DMS 273 (cell line): ENCODE data around the gene PXDC1.
"Not testable (repeated sequence)": the region's sequence is repeated elsewhere in the genome, so short reads cannot be mapped to it uniquely, and the experiment has no call there.

Experiments used
- DNase-seq: peaks from one replicate; lab custom pipeline; 2025; ENCODE audit not compliant: unreplicated experiment; lab: John Stamatoyannopoulos, UW

The PXDC1 gene

DNA sequence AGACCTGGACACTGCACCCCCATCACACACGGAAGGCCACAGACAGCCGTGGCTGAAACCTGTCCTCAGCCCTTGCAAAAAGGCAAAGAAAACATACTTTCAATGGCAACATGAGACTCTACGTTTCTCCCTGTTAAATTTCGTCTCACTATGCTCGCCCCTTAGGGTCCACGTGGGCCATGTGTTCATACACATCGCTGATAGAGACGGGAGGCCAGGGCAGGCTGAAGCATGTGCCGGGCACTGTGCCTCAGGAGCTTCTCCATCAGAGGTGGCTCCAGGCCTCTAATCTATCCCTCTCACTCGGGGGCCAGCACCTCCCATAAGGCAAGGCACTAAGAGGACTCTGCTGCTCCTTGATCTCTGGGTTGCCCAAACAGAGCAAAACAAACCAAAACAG is 17.5 kb downstream of the PXDC1 start:
- DNase-seq: no peak

DNA sequence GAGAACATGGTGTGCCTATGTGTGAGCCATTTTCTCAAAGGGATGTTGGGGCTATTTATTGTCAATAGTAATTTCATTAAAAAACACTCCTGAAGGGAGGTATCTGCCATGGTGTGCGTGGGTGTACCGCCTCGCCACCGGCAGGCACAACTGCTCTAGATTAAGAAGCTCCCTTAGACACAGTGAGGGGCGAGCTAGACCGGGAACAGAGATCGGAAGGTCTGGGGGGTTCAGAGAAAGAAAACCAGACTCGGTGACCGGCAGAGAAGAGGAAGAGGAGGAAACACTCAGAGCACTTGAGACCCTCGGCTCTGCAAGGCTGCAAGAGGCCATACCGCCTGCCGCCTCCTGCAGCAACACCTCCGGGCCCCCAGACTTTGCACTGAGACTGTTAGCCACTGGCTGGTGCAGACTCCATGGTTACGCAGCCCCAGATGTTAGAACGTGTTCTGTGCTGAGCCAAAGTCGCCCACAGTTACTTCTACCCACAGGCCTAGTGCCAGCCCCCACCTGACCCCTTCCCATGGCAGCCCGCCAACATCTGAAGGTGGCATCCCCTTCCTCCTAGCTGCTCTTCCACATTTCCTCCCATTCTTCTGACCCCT is 18.1 kb downstream of the PXDC1 start:
- no peak for DNase-seq

DNA sequence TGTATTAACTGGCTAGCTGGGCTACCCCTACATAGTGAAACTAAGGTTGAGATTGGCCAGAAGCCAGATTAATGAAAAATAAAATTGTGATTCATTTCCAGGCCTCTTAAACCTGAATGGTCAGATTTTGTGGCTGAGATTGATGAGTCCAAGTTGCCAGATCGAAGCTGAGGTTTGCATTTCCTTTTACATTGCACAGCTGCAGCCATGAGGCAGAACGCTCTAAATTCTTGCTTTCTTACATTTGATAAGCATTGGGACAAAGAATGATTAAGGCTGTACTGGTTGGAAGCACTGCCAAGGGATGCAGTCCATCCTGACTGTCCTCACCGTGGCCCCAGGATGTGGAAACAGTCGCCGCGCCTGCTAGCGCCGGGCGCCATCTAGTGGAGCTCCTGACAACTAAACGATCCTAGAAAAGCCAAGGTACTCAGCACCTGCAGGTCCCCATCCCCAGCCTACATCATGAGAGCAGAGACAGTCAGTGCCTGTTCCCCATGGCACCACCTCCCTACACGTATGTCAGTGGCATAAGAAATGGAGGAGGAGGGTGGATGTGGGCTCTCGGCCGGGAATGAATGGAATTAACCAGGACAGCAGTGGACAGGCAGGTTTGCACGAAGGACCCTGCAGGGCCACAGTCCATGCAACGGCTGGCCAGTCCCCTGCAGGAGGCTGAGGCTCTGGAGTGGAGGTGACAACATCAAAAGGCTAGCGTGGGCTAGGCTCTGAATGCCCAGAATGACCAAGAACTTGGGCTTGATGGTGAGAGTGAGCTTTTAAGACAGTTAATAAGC is 19.0 kb downstream of the PXDC1 start:
- DNase-seq: peak; percentile 84

DNA sequence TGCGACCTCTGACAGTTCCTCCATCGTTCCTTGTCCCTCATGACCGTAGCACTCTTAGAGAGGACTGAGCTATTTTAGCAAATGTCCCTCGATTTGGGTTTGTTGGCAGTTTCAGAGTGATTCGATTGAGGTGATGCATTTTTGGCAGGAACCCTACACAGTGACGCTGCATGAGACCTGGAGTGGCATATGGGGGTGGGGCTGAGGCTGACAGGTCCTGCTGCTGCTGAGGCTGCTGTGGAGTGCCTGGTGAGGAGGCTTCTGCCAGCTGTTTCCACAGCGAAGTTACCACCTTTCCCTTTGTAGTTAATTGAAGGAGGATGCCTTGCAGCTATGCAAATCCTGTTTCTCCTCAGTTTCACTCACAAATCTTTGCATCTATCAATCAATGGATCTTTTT is 19.8 kb downstream of the PXDC1 start:
- no peak for DNase-seq

DNA sequence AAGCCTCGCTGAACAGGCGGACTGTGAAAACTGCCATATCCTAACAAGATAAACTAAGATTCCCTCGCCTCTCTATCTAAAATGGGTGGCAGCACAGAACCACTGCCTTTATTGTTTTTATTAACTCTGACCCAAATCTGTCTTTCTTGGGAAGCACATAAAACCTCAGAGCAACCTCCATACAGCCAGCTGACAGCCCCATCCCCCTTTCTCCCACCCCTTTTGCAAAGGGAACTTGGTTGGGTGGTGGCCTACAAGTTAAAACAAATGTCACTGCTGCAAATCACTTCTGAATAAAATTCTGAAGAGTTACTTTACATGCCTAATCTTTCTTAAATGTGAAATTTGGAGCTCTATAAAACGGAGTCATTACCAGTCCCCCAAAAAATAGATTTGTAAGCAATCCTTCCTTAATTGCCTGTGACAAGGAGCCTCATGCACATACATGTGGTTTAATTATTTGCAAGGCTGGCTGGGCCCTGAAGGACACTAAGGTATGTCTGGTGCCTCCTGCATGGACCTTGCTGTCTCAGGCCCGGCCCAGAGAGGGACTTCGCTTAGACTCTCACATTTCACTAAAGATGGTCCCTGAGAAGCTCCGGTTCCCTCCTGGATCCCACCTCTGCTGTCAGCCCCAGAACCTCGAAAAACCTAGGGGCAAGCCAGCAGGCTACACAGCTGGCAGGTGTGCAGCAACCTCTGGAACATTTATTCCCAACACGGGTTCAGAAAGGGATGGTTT is 21.7 kb downstream of the PXDC1 start:
- DNase-seq: no peak

DNA sequence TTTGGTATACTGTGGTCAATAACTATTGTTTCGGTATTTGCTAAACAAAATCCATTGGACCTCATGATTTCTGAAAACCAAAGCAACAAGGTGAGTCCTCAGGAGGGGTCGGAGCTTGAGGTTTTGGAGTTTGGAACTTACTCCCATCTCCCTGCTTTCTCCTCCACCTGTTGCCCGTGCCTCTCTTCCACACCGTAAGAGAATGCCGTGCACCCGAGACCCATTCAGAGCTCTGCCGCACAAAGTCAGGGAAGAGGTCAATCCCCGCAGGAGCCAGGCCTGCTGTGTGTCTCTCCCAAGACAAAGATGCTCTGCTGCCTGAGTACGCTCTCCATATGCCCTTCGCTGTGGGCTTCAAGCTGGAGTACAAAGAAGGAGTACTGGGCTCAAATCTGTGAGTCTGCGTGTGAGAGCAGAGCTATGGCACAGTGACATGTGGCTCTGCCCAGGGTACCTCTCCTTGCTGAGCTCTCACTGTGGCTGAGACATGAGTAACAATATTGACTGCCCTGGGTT is 23.9 kb downstream of the PXDC1 start:
- DNase-seq: no peak

DNA sequence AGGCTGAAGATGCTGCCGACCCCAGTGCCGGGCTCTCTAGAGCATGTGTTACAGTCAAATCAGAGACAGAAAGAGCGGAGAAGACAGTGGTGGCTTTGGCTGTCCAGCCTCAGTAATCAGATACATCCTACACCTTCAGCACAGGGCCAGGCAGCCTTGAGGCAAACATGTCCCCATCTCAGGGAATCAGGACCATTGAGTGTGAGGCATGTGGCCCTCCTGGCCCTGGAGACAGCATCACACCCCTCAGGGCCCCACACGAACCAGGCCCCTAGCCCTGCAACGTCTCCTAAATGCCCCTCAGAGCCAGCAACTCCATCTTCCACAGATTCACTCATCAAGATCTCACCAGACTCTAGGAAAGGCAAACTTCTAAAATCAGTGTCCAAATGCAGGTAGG is 24.5 kb downstream of the PXDC1 start:
- no peak for DNase-seq

DNA sequence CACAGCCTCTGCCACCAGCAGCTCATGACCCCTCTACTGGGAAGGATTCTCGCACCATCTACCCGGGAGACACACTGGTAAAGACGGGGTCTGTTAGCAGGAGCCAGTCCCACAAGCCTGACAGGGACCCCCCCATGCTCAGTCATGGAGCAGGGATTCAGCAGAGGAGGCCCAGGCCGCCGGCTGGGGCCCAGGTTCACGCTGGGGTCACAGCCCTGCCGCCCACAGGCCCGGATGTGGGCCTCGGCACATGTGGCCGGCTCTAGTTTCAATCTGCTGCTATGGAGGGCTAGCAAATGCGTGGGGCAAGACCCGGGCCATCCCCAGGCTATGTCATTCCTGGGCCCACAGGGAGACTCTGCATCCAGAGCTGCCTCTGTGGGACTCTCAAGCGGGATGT is 25.1 kb downstream of the PXDC1 start:
- no peak for DNase-seq

DNA sequence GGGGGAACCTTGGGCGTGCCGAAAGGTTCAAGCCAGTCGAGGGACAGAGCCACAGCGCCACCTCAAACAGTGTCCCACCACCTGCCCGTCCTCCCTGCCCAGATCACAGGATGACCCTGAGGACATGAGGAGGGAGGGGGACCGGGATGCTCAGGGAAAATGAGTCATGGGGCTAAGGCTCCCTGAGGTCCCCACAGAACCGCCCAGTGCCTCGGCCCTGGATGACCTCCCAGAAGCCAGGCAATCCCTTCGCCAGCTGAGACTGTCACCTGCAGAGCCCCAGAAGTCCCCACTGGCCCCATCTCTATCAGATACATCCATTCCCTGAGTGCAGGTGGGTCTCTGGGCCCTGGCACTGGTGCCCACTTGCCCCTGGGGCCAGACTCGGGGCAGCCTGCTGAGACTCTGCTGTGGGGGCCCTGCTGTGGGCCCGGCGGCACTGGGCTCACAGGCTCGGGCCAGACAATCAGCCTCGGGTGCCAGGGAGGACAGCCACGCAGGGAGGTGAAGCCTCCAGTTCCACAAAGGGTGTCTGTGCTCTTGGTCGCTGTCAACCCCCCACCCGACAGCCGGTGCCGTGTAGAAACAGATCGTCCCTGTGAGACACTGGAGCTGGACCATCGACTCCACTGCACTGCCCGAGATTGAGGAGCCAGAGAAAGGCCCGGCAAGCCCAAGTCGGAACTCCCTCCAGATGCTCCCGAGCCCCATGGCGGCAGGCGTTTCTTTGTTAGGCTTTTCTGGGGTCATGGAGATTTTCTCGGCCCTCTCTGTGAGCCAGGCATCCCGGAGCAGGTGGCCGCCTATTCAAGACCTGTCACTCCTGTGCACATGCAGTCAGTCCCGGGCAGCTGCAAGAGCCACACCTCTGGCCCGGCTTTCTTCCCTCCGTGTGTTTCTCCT is 26.1 kb downstream of the PXDC1 start:
- no peak for DNase-seq

DNA sequence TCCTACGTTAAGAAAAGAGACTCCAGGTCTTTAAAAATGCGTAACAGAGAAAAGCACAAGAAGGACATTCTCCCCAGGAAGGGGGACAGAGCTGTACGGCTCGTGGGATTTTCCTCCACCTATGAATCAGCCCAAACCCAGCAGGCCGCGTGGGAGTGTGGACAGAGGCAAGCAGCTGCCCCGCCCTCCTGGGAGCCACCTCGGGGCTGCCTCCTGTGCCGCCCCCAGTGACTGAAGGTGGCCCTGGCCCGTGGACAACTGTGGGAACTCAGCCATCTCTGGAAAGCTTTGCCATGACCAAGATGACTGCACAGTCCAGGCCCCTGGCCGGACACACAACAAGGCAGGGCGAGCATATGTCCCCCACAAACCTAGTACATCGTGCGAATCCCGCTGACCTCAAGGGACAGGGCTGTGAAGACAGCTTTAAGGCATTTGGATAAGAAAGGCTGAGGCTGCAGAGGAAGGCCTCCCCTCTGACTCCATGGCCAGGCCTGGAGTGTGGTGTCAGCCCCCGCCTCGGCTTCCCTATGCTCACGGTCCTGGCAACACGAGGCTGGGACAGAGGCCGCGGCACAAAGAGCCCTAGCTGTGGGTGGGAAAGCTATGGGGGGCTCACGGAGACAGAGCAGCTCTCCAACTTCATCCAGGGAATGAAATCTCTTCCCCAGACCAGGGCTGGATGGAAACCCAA is 26.9 kb downstream of the PXDC1 start:
- no peak for DNase-seq

DNA sequence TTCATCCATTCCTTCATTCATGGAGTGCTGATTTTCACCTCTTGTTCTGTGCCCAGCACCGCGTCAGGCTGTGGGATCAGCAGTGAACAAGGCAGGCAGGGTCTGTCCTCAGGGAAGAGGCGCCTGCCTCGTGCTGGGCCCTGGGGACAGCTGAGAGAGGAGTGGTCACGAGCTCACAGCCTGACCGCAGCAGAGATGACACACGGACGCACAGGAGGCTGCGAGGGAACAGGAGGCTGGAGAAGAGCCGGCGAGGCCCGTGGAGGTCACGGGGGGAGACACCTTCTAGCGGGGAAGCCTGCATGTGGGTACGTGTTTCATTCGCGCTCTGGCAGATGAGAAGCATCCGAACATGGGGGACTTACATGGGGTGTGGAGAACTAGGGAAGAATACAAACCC is 27.5 kb downstream of the PXDC1 start:
- no peak for DNase-seq

DNA sequence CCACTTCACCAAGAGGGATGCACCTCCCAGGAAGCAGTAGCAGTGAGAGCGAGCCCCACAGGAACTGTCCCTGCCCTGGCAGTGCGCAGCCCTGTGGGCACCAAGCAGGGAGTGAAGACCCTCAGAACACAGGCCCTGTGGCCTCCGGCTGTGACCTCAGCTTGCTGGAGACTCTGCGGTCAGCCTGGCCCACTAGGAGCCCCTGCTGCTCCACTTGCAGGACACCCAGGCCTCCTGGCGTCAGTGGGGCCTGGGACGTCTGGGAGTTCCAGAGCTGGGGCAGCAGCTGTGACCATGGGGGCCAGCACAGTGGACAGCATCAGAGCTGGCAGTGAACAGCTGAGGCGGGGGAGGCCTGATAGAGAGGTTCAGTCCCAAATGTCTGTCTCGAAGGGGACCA is 28.3 kb downstream of the PXDC1 start:
- no peak for DNase-seq

DNA sequence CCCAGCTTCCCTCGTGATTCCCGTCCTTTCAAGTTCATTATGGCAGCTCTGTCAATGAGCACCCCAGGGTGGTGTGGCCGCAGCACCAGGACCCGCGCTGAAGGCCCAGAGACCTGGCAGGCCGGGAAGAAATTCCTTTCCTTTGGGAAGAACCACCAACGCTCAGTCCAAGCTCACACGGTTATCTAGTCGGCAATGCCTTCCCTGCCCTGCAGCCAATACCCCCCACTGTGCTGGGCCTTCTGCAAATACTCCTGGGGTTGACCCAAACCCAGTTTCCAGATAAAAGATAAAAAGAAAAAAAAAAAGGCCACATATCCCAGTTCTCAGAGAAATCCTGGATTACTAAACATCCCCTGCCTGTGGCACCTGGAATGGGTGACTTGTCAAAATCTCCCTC is 28.7 kb downstream of the PXDC1 start:
- DNase-seq: no peak

DNA sequence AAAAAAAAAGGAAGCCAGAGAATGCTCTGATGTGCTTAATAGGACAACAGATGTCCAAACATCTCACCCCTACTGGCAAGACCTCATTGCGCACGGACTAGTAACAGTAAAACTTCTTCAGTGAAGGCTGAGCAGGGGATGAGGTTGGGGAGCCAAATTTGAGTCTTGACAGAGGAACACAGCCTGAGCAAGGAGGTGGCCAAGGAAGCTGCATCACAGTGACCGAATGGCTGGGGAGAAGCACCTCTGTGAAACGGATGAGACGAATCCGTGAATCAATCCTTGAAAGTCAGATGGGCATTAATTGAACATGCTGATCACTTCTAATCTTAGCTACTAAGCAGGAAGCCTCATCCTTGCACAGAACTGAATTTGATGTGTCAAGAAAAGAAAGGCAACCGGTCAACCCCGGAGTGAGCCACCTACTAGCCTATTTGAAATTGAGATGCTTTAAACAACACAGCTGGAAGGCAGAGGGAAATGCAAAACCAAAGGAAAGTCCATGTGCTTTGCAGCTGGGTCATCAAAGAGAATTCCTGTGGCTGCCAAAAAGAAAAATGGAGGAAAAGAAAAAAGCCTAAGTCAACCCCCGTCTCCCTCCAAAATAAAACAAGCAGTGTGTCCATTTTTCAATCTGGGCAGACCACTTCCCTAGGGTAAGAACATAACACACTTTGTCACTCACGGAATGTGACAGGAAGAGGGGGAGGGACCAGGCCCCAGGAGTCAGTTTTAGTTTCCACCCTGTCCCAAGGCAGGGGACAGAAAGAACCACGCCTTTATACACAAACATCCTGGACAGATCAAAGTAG is 29.5 kb downstream of the PXDC1 start:
- no peak for DNase-seq

DNA sequence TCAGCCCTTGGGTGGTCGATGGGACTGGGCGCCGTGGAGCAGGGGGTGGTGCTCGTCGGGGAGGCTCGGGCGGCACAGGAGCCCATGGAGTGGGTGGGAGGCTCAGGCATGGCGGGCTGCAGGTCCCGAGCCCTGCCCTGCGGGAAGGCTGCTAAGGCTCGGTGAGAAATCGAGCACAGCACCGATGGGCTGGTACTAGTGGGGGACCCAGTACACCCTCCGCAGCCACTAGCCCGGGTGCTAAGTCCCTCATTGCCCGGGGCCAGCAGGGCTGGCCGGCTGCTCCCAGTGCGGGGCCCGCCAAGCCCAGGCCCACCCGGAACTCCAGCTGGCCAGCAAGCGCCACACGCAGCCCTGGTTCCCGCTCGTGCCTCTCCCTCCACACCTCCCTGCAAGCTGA is 30.7 kb downstream of the PXDC1 start:
- not testable (repeated sequence) for DNase-seq

DNA sequence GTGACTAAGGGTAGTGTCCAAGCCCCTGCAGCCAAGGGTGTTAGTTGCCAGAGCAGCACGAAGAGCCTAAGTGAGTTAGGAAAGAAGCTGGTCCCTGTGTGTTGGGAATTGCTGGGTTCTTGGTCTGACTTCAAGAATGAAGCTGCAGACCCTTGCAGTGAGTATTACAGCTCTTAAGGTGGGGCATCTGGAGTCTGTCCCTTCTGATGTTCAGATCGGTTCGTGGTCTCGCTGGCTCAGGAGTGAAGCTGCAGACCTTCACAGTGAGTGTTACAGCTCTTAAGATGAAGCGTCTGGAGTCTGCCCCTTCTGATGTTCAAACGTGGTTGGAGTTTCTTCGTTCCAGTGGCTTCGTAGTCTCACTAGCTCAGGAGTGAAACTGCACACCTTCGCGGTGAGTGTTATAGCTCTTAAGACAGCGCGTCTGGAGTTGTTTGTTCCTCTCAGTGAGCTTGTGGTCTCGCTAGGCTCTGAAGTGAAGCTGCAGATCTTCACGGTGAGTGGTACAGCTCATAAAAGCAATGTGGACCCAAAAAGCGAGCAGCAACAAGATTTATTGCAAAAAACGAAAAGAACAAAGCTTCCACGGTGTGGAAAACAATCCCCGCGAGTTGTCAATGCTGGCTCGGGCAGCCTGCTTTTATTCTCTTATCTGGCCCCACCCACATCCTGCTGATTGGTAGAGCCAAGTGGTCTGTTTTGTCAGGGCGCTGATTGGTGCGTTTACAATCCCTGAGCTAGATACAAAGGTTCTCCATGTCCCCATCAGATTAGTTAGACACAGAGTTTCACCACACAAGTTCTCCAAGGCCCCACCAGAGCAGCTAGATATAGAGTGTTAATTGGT is 31.8 kb downstream of the PXDC1 start:
- DNase-seq: no peak

DNA sequence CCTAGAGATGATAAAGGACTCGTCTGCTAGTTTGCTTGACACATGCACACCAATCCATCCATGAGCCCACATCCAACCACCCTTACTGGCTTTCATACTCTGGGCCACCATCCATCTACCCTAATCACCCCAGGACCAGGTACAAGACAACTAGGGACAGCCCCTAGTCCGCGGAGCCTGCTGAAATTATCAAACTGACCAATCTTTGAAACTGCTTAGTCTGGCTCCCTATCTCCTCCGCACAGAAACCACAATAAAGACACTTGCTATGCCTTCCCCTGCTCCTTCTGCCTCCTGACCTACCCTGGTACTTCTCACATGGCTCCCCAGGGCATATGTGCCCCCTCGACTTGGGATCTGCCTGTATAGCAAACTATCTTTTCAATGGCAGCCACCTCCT is 33.1 kb downstream of the PXDC1 start:
- DNase-seq: no peak

DNA sequence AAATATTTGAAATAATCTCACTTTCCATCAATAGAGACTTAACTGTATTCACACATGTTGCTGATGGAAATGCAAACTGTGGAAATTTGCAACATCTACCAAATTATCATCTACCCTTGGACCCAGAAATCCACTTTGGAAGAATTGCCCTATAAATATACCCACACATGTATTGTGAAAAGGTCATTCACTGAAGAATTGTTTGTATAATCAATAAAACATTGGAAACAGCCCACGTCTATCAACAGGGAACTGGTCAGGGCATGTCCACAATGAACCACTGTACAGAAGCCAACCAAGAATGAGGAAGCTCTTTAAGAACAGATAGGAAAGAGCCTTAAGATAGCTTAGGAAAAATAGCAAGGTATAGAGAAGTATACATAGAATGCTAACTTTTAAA is 36.2 kb downstream of the PXDC1 start:
- no peak for DNase-seq

DNA sequence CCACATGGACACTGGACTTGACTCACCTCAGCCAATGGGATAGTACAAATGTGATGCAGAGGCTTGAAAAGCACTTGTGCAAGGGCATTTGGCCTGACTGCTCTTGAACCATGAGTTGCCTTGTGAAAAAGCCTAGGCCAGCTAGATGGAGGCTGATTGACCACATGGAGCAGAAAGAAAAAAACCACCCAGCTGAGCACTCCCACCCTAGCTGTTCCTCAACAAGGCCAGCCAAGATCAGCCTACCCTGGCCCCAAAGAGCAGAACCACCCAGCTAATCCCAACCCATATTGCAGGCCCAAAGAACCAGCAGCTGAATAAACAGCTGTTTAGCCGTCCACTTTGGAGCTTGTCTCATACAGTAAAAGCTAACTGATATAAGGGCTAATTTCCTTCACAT is 36.7 kb downstream of the PXDC1 start:
- no peak for DNase-seq
